ENCODE measurements around the gene PRKCSH.

PRKCSH gene

GRCh38 chr19:11483366-11484111 is 48.1 kb downstream of the PRKCSH start:
- H3K27me3 ChIP-seq (ENCODE audit: low read depth, low read length), result no peaks in the 10 kb centered on the region
- peak overlapping the region; percentile 24; the same call in 1 of the 2 replicates for H3K9ac ChIP-seq (ENCODE audit: low read length)
- peak overlapping the region; percentile 64; the same call in 1 of the 2 replicates for H3K4me3 ChIP-seq (ENCODE audit: low read length)
- no peaks in the 10 kb centered on the region for H4K20me1 ChIP-seq (ENCODE audit: insufficient read depth, low read length)
- H3K36me3 ChIP-seq (replicated peaks; ENCODE audit: low read depth, low read length), result no peaks in the 10 kb centered on the region
- TF ChIP-seq EZH2phosphoT487 (IDR thresholded peaks at IDR 0.05; ENCODE audit: low read depth), result no peak
- no peak for TF ChIP-seq CTCF (IDR thresholded peaks at IDR 0.05; ENCODE audit: low read depth, low read length)
- H3K27ac ChIP-seq (ENCODE audit: low read length), result no peak overlapping the region
- no peaks in the 10 kb centered on the region for H3K79me2 ChIP-seq (ENCODE audit: low read length)
- no peak overlapping the region for H2AFZ ChIP-seq (ENCODE audit: low read depth, low read length)
- H3K4me1 ChIP-seq (ENCODE audit: low read length), result peaks cover 24% of the 10 kb centered on the region
- no peaks in the 10 kb centered on the region for H3K9me3 ChIP-seq (ENCODE audit: insufficient read depth, low read length)
- H3K4me2 ChIP-seq (ENCODE audit: low read length), result peak overlapping the region; percentile 67

DNA sequence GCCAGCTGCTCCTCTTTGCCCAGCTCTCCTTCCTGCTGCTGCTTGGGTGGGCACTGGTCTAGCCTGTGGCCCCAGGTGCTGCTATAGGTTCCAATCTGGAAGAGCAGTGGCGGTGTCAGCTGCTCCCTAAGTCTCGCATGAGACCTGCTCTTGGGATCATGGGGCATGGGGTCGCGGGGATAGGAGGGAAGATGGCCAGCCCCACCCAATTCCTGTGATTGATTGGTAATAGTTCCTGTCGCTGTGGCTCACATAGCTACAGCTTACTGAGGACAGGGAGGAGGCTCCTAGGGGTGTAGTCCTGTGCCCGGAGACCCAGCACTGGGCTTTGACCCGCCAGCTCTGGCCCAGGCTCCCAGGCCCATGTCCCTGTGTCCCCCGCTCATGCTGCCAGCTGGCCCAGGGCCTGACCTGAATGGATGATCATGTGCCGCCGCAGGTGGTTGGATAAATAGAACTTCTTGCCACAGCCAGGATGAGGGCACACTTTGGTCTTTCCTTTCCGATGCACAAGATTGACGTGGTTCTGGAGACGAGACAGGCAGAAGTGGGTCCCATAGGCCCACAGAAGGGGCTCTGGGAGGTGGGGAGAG is 49.9 kb downstream of the PRKCSH start:
- H3K27ac ChIP-seq (ENCODE audit: low read length), result no peak overlapping the region
- H3K9ac ChIP-seq (ENCODE audit: low read length), result no peak overlapping the region
- no peak overlapping the region for H3K4me2 ChIP-seq (ENCODE audit: low read length)
- H4K20me1 ChIP-seq (ENCODE audit: insufficient read depth, low read length), result no peaks in the 10 kb centered on the region
- no peak for TF ChIP-seq EZH2phosphoT487 (IDR thresholded peaks at IDR 0.05; ENCODE audit: low read depth)
- no peak for TF ChIP-seq CTCF (IDR thresholded peaks at IDR 0.05; ENCODE audit: low read depth, low read length)
- H3K4me3 ChIP-seq (ENCODE audit: low read length), result no peak overlapping the region
- no peaks in the 10 kb centered on the region for H3K9me3 ChIP-seq (ENCODE audit: insufficient read depth, low read length)
- peaks cover 16% of the 10 kb centered on the region for H3K4me1 ChIP-seq (ENCODE audit: low read length)
- H3K36me3 ChIP-seq (replicated peaks; ENCODE audit: low read depth, low read length), result peaks cover 5% of the 10 kb centered on the region
- no peaks in the 10 kb centered on the region for H3K79me2 ChIP-seq (ENCODE audit: low read length)
- H3K27me3 ChIP-seq (ENCODE audit: low read depth, low read length), result no peaks in the 10 kb centered on the region
- no peak overlapping the region for H2AFZ ChIP-seq (ENCODE audit: low read depth, low read length)

GRCh38 chr19:11486661-11487503 is 51.4 kb downstream of the PRKCSH start:
- Histone ChIP-seq H3K9me3 (ENCODE audit: insufficient read depth, low read length) (no peaks in the 10 kb centered on the region), H3K36me3 (replicated peaks; ENCODE audit: low read depth, low read length) (peaks cover 8% of the 10 kb centered on the region), H3K4me2 (ENCODE audit: low read length) (no peak overlapping the region), H3K9ac (ENCODE audit: low read length) (no peak overlapping the region), H3K27ac (ENCODE audit: low read length) (no peak overlapping the region), H3K79me2 (ENCODE audit: low read length) (no peaks in the 10 kb centered on the region), H2AFZ (ENCODE audit: low read depth, low read length) (no peak overlapping the region), H4K20me1 (ENCODE audit: insufficient read depth, low read length) (no peaks in the 10 kb centered on the region), H3K4me1 (ENCODE audit: low read length) (peaks cover 10% of the 10 kb centered on the region), H3K27me3 (ENCODE audit: low read depth, low read length) (no peaks in the 10 kb centered on the region), H3K4me3 (ENCODE audit: low read length) (no peak overlapping the region)
- TF ChIP-seq CTCF (IDR thresholded peaks at IDR 0.05; ENCODE audit: low read depth, low read length), result no peak
- TF ChIP-seq EZH2phosphoT487 (IDR thresholded peaks at IDR 0.05; ENCODE audit: low read depth), result no peak

GRCh38 chr19:11489378-11489777 is 53.9 kb downstream of the PRKCSH start:
- Histone ChIP-seq H3K36me3 (replicated peaks; ENCODE audit: low read depth, low read length) (peaks cover 8% of the 10 kb centered on the region), H3K4me3 (ENCODE audit: low read length) (no peak overlapping the region), H3K4me2 (ENCODE audit: low read length) (no peak overlapping the region), H4K20me1 (ENCODE audit: insufficient read depth, low read length) (no peaks in the 10 kb centered on the region), H3K27ac (ENCODE audit: low read length) (no peak overlapping the region), H3K9me3 (ENCODE audit: insufficient read depth, low read length) (no peaks in the 10 kb centered on the region), H3K4me1 (ENCODE audit: low read length) (no peaks in the 10 kb centered on the region), H3K79me2 (ENCODE audit: low read length) (no peaks in the 10 kb centered on the region), H3K9ac (ENCODE audit: low read length) (no peak overlapping the region), H2AFZ (ENCODE audit: low read depth, low read length) (no peak overlapping the region), H3K27me3 (ENCODE audit: low read depth, low read length) (no peaks in the 10 kb centered on the region)
- TF ChIP-seq CTCF (IDR thresholded peaks at IDR 0.05; ENCODE audit: low read depth, low read length) (no peak), EZH2phosphoT487 (IDR thresholded peaks at IDR 0.05; ENCODE audit: low read depth) (no peak)

All from OCI-LY3 (cell line).